A673 (cell line): ENCODE results near the gene NUDT3. TPM values are rescaled to one million over a fixed set of nuclear protein-coding genes. Genes with fewer than 3 reads are reported as not detected.
A peak's percentile ranks its signal among the peaks of the same experiment; 100 is the strongest.

ENCODE experiments used
- BruUV-seq: library from RNA; stranded (reverse); fragments of 400-500 nt; replicated peaks from 2 replicates; lab custom pipeline; 2021; lab: Mats Ljungman, UMichigan
- CTCF ChIA-PET: fragments of 300-600 bp; sonication (Branson Sonifier 250); formaldehyde crosslinking; loops from one replicate; lab custom pipeline; 2022; ENCODE audit warnings: antibody characterized with exemption; lab: Charles Lee
- POLR2A ChIA-PET: fragments of 300-600 bp; sonication (Branson Sonifier 250); formaldehyde crosslinking; loops from one replicate; lab custom pipeline; 2022; ENCODE audit warnings: antibody characterized with exemption; ENCODE audit not compliant: low non-redundant PET; lab: Charles Lee
- DNase-seq: peaks from one replicate; pipeline ENCODE4 v3.0.0-alpha.2; 2015; ENCODE audit warnings: low spot score
- H3K27ac ChIP-seq: fragments of 200-600 bp; sonication (generic); 2 replicates; pipeline ENCODE4 v1.5.1; 2016; ENCODE audit warnings: mixed run types, low read depth, mild to moderate bottlenecking, mixed read lengths, antibody characterized with exemption, low read length; ENCODE audit not compliant: poor library complexity, severe bottlenecking
- H3K27me3 ChIP-seq: fragments of 200-600 bp; sonication (generic); replicated peaks from 2 replicates; pipeline ENCODE4 v1.6.1; 2017; ENCODE audit warnings: mixed run types, low read depth, mild to moderate bottlenecking, mixed read lengths, antibody characterized with exemption, low read length; ENCODE audit not compliant: insufficient read depth, poor library complexity
- H3K36me3 ChIP-seq: fragments of 200-600 bp; sonication (generic); 2 replicates; pipeline ENCODE4 v1.6.1; 2016; ENCODE audit warnings: mixed run types, mild to moderate bottlenecking, mixed read lengths, antibody characterized with exemption, low read length; ENCODE audit not compliant: insufficient read depth, poor library complexity, severe bottlenecking
- H3K4me1 ChIP-seq: fragments of 200-600 bp; sonication (generic); 2 replicates; pipeline ENCODE4 v1.6.1; 2017; ENCODE audit warnings: mixed run types, mild to moderate bottlenecking, mixed read lengths, antibody characterized with exemption, low read length; ENCODE audit not compliant: insufficient read depth, poor library complexity, severe bottlenecking
- H3K4me3 ChIP-seq: fragments of 200-600 bp; sonication (generic); 2 replicates; pipeline ENCODE4 v1.5.1; 2016; ENCODE audit warnings: low read depth, mixed run types, mild to moderate bottlenecking, mixed read lengths, low read length; ENCODE audit not compliant: poor library complexity, severe bottlenecking
- H3K9me3 ChIP-seq: fragments of 200-600 bp; sonication (generic); 2 replicates; pipeline ENCODE4 v1.6.1; 2016; ENCODE audit warnings: mixed run types, low read depth, mild to moderate bottlenecking, mixed read lengths, antibody characterized with exemption, low read length; ENCODE audit not compliant: poor library complexity, severe bottlenecking
- CTCF ChIP-seq: fragments of 300-800, 200-600 bp; sonication (generic); conservative IDR thresholded peaks from 2 replicates; pipeline ENCODE4 v1.5.1; 2017; ENCODE audit warnings: low read depth, mild to moderate bottlenecking, antibody characterized with exemption, low read length, moderate library complexity, mixed read lengths
- EZH2 ChIP-seq: fragments of 200-600 bp; sonication (generic); IDR thresholded peaks from 2 replicates; pipeline ENCODE4 v1.6.1; 2017; ENCODE audit warnings: borderline replicate concordance, low read depth, mild to moderate bottlenecking, mixed read lengths, antibody characterized with exemption, low read length; ENCODE audit not compliant: poor library complexity, severe bottlenecking
- intact Hi-C: fragments of 100-400 bp; cut with micrococcal nuclease; formaldehyde crosslinking; loops from one replicate; pipeline ENCODE4 v1.10.0; 2022; ENCODE audit not compliant: unreplicated experiment
- total RNA-seq: library from RNA; stranded (reverse); gene quantifications from 2 replicates; pipeline ENCODE4 v1.2.3, GENCODE V29; 2021

The NUDT3 gene
- total RNA-seq, 1 experiment from 2014 or later: 34.1 TPM

GRCh38 chr6:34338811-34339210 lies 53.7 kb downstream of the NUDT3 start:
- DNase-seq: peak; percentile 72
- ChIA-PET POLR2A (no interaction called here), CTCF (interaction anchor here (1.4 kb wide), 1 partner anchor 57 kb away, joined by 3 read pairs; no protein-coding TSS in a partner anchor)
- Histone ChIP-seq H3K27me3 (no peaks in the 10 kb centered on the region), H3K36me3 (no peaks in the 10 kb centered on the region), H3K9me3 (no peaks in the 10 kb centered on the region), H3K27ac (no peak overlapping the region), H3K4me1 (peaks cover 41% of the 10 kb centered on the region), H3K4me3 (no peak overlapping the region)
- TF ChIP-seq EZH2: no peak
- no peak for TF ChIP-seq CTCF
- BruUV-seq: no TSS peak
- intact Hi-C loops: loop anchor here (1.0 kb wide), 1 partner anchor 17 kb away; no protein-coding TSS in a partner anchor

GRCh38 chr6:34338377-34338776 lies 54.1 kb downstream of the NUDT3 start:
- no peak for TF ChIP-seq EZH2
- no peak for TF ChIP-seq CTCF
- CTCF ChIA-PET: interaction anchor here (1.4 kb wide), 1 partner anchor 57 kb away, joined by 3 read pairs; no protein-coding TSS in a partner anchor
- POLR2A ChIA-PET: no interaction called here

GRCh38 chr6:34334796-34335416 lies 57.6 kb downstream of the NUDT3 start:
- Histone ChIP-seq H3K36me3 (peaks cover 4% of the 10 kb centered on the region), H3K9me3 (no peaks in the 10 kb centered on the region), H3K4me1 (peaks cover 41% of the 10 kb centered on the region), H3K27me3 (no peaks in the 10 kb centered on the region), H3K27ac (no peak overlapping the region), H3K4me3 (no peak overlapping the region)
- no peak for TF ChIP-seq CTCF
- no peak for TF ChIP-seq EZH2
- intact Hi-C loops: no loop called here
- CTCF ChIA-PET: no interaction called here
- POLR2A ChIA-PET: no interaction called here
- DNase-seq: no peak
- no TSS peak for BruUV-seq

More at GRCh38 chr6:34338377-34338776, 54.1 kb downstream of the NUDT3 start:
- H3K27ac ChIP-seq: no peak overlapping the region
- H3K4me1 ChIP-seq: peaks cover 41% of the 10 kb centered on the region
- no peaks in the 10 kb centered on the region for H3K9me3 ChIP-seq
- DNase-seq: no peak
- no peaks in the 10 kb centered on the region for H3K36me3 ChIP-seq
- H3K27me3 ChIP-seq: no peaks in the 10 kb centered on the region
- no peak overlapping the region for H3K4me3 ChIP-seq
- no TSS peak for BruUV-seq
- intact Hi-C loops: no loop called here
